GM19372 (cell line): Measurements from ENCODE around the gene ESYT3.
"Not testable (repeated sequence)": the region's sequence is repeated elsewhere in the genome, so short reads cannot be mapped to it uniquely, and the experiment has no call there.

Experiments
- ATAC-seq: cut with Tn5 transposase; IDR thresholded peaks from one replicate; pipeline ENCODE4 v1.9.1; 2021; ENCODE audit warnings: mild to moderate bottlenecking, low read depth, moderate library complexity; ENCODE audit not compliant: unreplicated experiment

ESYT3 gene

GRCh38 chr3:138407236-138407907 is 27.0 kb upstream of the ESYT3 start:
- ATAC-seq = no peak

- no peak for ATAC-seq
These were observed 25.5 kb upstream of the ESYT3 start for GRCh38 chr3:138408751-138409570.

GRCh38 chr3:138412821-138413551 is 21.4 kb upstream of the ESYT3 start:
- ATAC-seq = no peak

DNA sequence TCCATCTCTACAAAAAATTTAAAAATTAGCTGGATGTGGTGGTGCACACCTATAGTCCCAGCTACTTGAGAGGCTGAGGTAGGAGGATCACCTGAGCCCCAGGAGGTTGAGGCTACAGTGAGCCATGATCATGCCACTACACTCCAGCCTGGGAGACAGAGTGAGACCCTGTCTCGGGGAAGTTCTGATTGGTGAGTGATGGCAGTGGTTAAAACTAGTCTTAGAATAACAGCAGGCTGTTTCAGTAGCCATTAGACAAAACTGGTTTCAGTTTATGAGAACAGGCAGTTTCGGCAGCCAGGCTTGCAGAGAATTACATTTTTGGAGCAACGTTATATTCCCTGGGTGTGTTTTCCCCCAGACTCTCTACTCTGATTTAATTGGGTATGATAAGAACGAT is 18.2 kb upstream of the ESYT3 start:
- ATAC-seq = not testable (repeated sequence)

- no peak for ATAC-seq
These were observed 16.8 kb upstream of the ESYT3 start for GRCh38 chr3:138417559-138417982.

- no peak for ATAC-seq
These were observed 15.7 kb upstream of the ESYT3 start for GRCh38 chr3:138418601-138419206.

GRCh38 chr3:138423316-138423715 is 11.1 kb upstream of the ESYT3 start:
- no peak for ATAC-seq

- ATAC-seq = no peak
These were observed 10.1 kb upstream of the ESYT3 start for GRCh38 chr3:138424323-138424722.

DNA sequence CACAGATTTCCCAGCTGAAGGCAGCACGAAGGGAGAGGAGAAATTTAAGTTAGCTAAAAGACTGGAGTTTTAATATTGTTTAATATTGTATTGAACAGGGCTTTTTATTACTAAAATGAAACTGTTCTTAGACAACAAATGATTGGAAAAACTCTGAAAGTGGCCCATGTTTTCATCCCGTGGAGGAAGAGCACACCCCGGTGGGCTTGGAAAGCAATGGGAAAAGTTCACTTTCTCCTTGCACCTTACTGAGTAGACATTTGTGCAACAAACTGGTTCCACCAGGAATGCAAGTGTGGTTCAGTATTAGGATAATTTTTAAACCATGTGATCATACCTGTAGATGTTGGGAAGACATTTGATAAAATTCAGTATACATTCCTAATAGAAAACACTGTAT is 8.2 kb upstream of the ESYT3 start:
- no peak for ATAC-seq

DNA sequence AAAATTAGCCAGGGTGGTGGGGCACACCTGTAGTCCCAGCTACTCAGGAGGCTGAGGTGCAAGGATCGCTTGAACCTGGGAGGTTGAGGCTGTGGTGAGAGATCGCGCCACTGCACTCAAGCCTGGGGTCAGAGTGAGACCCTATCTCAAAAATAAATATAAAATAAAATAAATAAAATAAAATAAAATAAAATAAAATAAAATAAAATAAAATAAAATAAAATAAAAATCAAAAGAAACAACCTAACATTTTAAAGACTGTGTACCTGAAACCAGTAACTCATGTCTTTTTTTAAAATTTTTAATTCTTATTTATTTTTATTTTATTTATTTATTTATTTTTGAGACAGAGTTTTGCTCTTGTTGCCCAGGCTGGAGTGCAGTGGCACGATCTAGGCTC is 7.7 kb upstream of the ESYT3 start:
- ATAC-seq = not testable (repeated sequence)

GRCh38 chr3:138429665-138430064 is 4.8 kb upstream of the ESYT3 start:
- no peak for ATAC-seq

DNA sequence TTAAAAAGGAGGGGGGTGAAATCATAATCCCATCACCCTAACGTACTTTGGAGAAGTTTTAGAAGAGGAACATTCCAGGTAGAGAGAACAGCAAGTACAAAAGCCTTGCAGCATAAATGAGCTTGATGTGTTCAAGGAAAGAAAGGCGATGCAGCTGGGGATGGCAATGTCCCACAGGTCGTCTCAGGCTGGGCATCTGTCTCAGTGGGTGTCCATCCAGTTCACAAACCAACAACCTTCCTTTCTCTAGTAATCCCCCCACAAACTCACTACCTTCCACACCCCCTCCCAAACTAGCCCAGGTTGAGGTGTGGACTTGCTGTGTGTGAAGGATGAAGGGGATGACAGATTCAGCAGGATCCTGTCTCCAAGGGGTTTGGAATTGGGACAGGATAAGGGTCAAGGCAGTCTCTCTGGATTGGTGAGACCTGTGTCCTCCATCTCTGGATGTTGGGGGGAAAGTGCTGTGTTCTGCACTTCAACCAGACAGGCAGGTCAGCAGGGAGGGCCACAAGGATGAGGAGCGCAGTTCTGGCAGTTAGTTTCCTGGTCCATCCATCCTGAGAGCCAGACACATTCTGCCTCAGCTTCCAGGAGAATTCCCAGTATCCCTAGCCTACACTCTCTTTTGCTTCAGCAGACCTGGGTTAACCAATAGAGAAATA is 1.7 kb upstream of the ESYT3 start:
- ATAC-seq = no peak

DNA sequence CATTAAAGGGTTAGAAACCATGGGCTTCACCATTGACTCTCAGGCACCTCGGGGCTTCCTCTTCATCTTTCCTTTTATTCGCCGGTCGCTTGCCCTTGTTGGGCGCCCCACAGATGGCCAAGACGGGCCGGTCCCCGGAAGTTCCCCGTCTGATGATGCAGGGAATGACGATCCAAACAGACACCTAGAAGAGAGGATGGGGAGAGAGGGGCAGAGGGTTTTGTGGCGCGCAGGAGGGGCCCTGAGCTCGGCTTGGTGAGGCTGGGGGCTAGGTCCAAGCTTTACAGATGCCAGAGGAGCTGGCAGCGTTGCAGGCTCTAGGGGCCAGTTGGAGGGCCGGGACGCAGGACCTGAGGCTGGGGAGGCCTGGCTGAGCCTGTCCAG is 532 bp upstream of the ESYT3 start:
- ATAC-seq = no peak

DNA sequence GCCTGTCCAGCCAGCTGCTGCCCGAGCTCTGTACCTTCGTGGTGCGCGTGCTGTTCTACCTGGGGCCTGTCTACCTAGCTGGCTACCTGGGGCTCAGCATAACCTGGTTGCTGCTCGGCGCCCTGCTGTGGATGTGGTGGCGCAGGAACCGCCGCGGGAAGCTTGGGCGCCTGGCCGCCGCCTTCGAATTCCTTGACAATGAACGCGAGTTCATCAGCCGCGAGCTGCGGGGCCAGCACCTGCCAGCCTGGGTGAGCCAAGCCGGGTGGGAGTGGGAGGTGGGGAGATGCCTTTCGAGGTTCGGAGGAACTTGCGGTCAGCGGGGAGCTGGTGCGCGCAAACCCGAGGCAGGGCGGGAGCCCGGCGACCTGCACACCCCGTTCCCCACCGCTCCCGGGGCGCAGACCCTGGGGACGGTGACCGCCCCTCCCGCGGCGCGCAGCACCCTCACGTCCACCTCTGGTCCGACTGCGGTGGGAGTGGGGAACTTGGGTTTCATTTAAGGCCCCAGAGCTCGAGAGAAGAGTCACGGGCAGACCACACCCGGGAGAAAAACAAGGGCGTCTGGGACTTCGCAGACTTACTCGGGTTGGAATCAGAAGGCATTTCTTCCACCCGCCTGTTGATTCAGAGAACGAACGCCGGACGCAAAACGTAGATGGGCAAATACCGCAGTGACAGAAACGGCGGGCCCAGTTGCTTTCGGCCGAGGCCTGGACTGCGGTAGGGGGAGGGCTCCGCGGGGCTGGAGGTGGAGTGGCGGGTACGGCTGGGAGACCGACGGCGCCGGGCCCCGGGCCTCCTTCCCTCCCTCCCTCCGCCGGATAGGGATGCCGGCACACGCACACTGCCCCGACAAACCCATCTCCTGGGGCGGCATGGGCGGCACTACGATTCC is 708 bp downstream of the ESYT3 start:
- ATAC-seq = peak; percentile 18

DNA sequence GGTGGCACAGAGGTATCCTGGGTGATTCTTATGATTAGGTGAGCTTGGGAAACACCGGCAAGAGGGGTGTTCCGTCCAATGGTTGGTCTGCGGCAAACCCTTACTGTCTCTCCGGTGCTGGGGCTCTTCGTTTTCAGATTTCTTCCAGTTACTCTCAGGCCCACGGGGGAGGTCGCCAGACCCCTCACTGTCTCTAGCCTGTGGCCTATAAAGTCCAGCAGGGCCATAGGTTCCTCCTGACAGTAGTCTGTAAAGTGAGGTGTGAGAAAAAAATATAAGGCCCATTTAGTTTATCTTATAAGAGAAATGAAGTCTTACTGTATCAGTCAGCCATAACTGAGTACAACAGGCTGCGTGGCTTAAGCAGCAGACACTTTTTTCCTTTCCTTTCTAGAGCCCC is 1.4 kb downstream of the ESYT3 start:
- no peak for ATAC-seq

DNA sequence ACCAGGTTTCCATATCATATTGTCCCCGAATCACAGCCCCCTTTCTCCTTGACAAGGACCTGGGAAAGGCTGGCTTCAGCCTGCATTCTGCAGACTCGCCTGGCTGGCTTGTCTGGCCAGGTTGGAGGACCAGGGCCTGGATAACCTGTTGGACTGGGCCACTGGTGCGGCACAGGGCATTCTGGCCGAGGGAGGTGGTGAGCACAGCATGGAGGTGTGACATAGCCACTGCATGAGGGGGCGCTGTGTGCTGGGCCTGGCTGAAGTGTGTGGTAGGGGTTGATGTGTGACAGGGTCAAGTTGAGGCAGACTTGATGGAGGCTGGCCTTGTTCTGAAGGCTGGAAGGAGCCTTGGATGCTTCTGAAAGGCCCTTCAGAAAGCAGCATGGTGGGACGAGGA is 2.9 kb downstream of the ESYT3 start:
- ATAC-seq = no peak

GRCh38 chr3:138438896-138439295 is 4.5 kb downstream of the ESYT3 start:
- no peak for ATAC-seq

DNA sequence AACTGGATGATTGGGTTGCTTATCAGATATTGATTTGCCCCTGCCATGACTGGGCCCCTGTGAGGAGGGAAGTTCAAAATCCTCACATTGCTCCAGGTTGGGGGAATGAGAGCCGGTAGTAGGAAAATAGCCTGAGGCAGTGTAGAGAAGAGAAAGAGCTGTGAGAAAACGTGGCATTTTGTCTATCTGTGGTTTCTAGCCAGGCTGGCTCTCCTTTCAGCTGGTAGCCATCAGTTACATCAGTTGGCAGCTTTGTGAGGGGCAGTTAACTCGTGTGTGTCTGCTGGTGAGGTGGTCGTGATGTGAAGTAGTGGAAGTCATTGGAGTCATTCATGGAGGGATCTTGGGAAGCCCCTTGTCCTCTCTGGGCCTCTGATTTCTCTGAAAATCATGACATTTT is 5.2 kb downstream of the ESYT3 start:
- no peak for ATAC-seq

DNA sequence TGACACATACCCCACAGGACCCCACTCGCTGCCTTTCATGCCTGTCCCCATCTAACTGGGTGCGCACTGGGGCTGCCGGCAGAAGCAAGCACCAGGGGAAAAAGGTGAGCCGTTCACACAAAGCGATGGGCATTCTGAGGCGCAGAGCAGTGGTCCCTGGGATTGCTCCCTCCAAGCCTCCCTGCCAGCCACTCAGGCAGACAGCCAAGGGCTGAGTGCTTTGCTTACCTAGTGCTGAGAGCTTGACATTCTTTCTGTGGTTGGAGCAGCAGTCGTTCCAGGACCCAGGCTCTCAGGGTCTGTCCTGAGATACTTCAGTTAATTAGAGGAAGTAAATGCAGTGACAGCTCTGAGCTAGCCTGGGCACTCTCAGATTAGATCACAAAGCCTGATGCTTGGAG is 5.7 kb downstream of the ESYT3 start:
- ATAC-seq = no peak
